T47D (cell line): Measurements from ENCODE around the gene ZGPAT.

Experiments used
- DNase-seq, 2 experiments: peaks; one replicate each; pipeline versions ENCODE4 v3.0.0 to v3.0.0-alpha.2; 2011 to 2012; ENCODE audit warnings: low read depth in 1 of 2, low spot score in 1 of 2
- JUND ChIP-seq: IDR thresholded peaks from 2 replicates; pipeline ENCODE4 v1.6.1; 2012; ENCODE audit warnings: low read depth
- in situ Hi-C: cut with HindIII; loops from 2 replicates; pipeline ENCODE4 v1.10.0; 2016; ENCODE audit warnings: low sequenced_read_pairs, low pct_unique_long_range_greater_than_20kb

Gene ZGPAT

GRCh38 chr20:63754008-63754407, 46.2 kb downstream of the ZGPAT start:
- DNase-seq, result no peak
- in situ Hi-C loops, result no loop called here
- TF ChIP-seq JUND, result no peak

- in situ Hi-C loops, result no loop called here
- DNase-seq, result peak in 1 of 2 experiments; percentile 44
- no peak for TF ChIP-seq JUND
Observed at GRCh38 chr20:63755933-63756647, 48.3 kb downstream of the ZGPAT start.

- no peak for DNase-seq
- TF ChIP-seq JUND, result no peak
Observed at GRCh38 chr20:63756648-63756991, 48.8 kb downstream of the ZGPAT start.

GRCh38 chr20:63758152-63758551, 50.3 kb downstream of the ZGPAT start:
- no peak for TF ChIP-seq JUND
- no peak for DNase-seq
- in situ Hi-C loops, result no loop called here

More at GRCh38 chr20:63756648-63756991, 48.8 kb downstream of the ZGPAT start:
- in situ Hi-C loops, result no loop called here

- no peak for DNase-seq
- in situ Hi-C loops, result no loop called here
- no peak for TF ChIP-seq JUND
Observed at GRCh38 chr20:63759377-63759901, 51.6 kb downstream of the ZGPAT start.

- in situ Hi-C loops, result no loop called here
- DNase-seq, result no peak
- no peak for TF ChIP-seq JUND
Observed at GRCh38 chr20:63765082-63765873, 57.4 kb downstream of the ZGPAT start.

- in situ Hi-C loops, result no loop called here
- no peak for TF ChIP-seq JUND
- no peak for DNase-seq
Observed at GRCh38 chr20:63765902-63766301, 58.1 kb downstream of the ZGPAT start.

- TF ChIP-seq JUND, result no peak
- in situ Hi-C loops, result no loop called here
- DNase-seq, result no peak
Observed at GRCh38 chr20:63766695-63767426, 59.0 kb downstream of the ZGPAT start.

GRCh38 chr20:63767456-63767855, 59.6 kb downstream of the ZGPAT start:
- TF ChIP-seq JUND, result no peak
- in situ Hi-C loops, result no loop called here
- no peak for DNase-seq

GRCh38 chr20:63767886-63768285, 60.0 kb downstream of the ZGPAT start:
- in situ Hi-C loops, result no loop called here
- no peak for TF ChIP-seq JUND
- DNase-seq, result no peak

- DNase-seq, result no peak
- TF ChIP-seq JUND, result no peak
- in situ Hi-C loops, result no loop called here
Observed at GRCh38 chr20:63768591-63769515, 61.0 kb downstream of the ZGPAT start.
